Measurements from ENCODE around the gene TSPAN9.

DNA sequence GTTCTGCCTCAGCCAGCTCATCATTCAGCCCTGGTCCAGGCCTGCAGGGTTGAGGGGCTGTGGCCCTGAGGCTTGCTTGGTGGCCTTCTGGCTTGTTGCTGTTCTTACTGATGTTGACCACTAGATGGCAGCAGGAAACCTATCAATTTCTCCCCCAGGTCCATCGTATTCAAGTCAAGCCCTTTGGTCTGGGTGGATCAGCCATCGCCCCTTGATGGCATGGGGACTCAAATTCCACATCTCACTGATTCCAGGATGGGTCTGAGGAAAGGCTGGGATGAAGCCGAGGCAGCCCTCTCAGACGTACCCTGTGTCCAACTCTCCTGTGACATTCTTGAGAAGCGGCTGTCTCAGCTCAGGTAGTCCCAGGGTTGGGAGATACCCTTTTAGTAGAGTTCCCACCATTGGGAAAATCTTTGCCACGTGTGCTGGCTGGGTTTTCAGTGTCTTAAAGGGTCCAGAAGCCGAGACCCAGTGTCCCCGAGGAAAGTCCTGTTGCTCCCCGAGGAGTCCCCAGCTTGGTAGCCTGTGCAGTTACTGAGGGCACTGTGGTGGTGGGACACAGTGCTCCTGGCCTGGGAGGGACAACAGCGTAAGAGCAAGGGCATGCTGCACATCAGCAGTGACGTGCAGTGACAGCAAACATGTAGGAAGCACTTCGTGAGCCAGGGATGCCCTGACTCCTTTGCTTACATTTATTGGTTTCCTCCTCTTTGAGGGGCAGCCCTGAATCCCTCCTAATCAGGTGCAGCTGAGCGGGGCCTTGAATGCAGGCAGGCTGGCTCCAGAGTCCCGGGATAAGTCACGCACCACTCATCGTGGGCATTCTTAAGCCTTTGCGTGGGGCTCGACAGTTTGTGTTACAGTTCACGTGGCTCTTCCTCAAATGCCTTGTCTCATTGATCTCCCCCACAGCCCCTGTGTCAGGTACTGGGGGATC, 58.6 kb downstream of the TSPAN9 start:
- TF ChIP-seq, protein P1, sequence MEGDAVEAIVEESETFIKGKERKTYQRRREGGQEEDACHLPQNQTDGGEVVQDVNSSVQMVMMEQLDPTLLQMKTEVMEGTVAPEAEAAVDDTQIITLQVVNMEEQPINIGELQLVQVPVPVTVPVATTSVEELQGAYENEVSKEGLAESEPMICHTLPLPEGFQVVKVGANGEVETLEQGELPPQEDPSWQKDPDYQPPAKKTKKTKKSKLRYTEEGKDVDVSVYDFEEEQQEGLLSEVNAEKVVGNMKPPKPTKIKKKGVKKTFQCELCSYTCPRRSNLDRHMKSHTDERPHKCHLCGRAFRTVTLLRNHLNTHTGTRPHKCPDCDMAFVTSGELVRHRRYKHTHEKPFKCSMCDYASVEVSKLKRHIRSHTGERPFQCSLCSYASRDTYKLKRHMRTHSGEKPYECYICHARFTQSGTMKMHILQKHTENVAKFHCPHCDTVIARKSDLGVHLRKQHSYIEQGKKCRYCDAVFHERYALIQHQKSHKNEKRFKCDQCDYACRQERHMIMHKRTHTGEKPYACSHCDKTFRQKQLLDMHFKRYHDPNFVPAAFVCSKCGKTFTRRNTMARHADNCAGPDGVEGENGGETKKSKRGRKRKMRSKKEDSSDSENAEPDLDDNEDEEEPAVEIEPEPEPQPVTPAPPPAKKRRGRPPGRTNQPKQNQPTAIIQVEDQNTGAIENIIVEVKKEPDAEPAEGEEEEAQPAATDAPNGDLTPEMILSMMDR (IDR thresholded peaks at IDR 0.05), result peak; percentile 75
- TF ChIP-seq, protein P2, sequence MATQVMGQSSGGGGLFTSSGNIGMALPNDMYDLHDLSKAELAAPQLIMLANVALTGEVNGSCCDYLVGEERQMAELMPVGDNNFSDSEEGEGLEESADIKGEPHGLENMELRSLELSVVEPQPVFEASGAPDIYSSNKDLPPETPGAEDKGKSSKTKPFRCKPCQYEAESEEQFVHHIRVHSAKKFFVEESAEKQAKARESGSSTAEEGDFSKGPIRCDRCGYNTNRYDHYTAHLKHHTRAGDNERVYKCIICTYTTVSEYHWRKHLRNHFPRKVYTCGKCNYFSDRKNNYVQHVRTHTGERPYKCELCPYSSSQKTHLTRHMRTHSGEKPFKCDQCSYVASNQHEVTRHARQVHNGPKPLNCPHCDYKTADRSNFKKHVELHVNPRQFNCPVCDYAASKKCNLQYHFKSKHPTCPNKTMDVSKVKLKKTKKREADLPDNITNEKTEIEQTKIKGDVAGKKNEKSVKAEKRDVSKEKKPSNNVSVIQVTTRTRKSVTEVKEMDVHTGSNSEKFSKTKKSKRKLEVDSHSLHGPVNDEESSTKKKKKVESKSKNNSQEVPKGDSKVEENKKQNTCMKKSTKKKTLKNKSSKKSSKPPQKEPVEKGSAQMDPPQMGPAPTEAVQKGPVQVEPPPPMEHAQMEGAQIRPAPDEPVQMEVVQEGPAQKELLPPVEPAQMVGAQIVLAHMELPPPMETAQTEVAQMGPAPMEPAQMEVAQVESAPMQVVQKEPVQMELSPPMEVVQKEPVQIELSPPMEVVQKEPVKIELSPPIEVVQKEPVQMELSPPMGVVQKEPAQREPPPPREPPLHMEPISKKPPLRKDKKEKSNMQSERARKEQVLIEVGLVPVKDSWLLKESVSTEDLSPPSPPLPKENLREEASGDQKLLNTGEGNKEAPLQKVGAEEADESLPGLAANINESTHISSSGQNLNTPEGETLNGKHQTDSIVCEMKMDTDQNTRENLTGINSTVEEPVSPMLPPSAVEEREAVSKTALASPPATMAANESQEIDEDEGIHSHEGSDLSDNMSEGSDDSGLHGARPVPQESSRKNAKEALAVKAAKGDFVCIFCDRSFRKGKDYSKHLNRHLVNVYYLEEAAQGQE (IDR thresholded peaks at IDR 0.05; ENCODE audit: insufficient read depth in 1 of 2, low read depth in 2 of 2, low read length in 1 of 2), result no peak
- TF ChIP-seq POLR2AphosphoS5 (IDR thresholded peaks at IDR 0.05; ENCODE audit: low read depth, low read length) (no peak), TCF7L2 (IDR thresholded peaks at IDR 0.05; ENCODE audit: low read depth, low read length) (no peak)
